Measurements from ENCODE around the gene CHID1. TPM values are rescaled to one million over a fixed set of nuclear protein-coding genes. Genes with fewer than 3 reads are reported as not detected.

CHID1 gene
- total and polyA plus RNA-seq, 2 experiments from 2014 or later: 54.1 to 67.3 TPM

DNA sequence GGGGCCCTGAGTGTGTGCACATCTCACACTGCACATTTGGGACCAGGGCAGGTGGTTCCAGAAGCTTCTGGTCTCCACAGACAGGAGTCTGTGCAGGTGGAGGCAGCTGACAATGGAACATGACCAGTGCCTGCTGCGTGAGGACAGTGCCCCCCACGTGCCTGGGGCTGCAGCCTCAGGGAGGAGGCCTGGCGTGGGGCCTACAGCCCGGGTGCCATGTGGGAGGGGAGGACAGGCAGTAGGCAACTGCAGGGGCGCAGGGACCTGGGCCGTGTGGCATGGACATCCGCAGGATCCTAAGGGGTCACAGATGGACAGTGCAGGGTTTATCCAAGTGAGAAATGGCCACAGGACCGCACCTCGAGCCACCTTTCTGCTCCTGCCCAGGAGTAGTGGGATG is 39.1 kb downstream of the CHID1 start:
- Mint-ChIP-seq H3K9me3 (no peaks in the 10 kb centered on the region), H3K36me3 (ENCODE audit: low read depth) (peaks cover 18% of the 10 kb centered on the region), H3K27me3 (ENCODE audit: insufficient read depth, low read depth, poor library complexity) (peaks cover 34% of the 10 kb centered on the region), H3K27ac (no peak overlapping the region), H3K4me1 (peaks cover 4% of the 10 kb centered on the region), H3K4me3 (no peak overlapping the region)
- no peak overlapping the region for H3K4me3 ChIP-seq
- H3K27ac ChIP-seq (ENCODE audit: low read depth): no peak overlapping the region
- no peaks in the 10 kb centered on the region for H3K79me2 ChIP-seq (replicated peaks; ENCODE audit: insufficient read depth)
- H2AFZ ChIP-seq: no peak overlapping the region
- TF ChIP-seq NANOG (IDR thresholded peaks at IDR 0.05; ENCODE audit: borderline replicate concordance) (no peak), CTCF (conservative IDR thresholded peaks at IDR 0.05; ENCODE audit: low read depth in 2 of 2) (no peak), JUNB (IDR thresholded peaks at IDR 0.05; ENCODE audit: unreplicated experiment) (no peak), POLR2AphosphoS5 (IDR thresholded peaks at IDR 0.05; ENCODE audit: low read depth) (no peak), EZH2phosphoT487 (IDR thresholded peaks at IDR 0.05; ENCODE audit: unreplicated experiment) (no peak), ZNF114 (CRISPR knock-in tag; IDR thresholded peaks at IDR 0.05) (no peak), EZH2 (IDR thresholded peaks at IDR 0.05; ENCODE audit: low read depth, unreplicated experiment) (no peak), CREB1 (CRISPR knock-in tag; IDR thresholded peaks at IDR 0.05; ENCODE audit: low read depth) (no peak), STAT1 (IDR thresholded peaks at IDR 0.05; ENCODE audit: unreplicated experiment) (no peak), ZNF462 (CRISPR knock-in tag; IDR thresholded peaks at IDR 0.05) (no peak), ZNF331 (CRISPR knock-in tag; IDR thresholded peaks at IDR 0.05; ENCODE audit: low read depth) (no peak)
- TF ChIP-seq, protein P1, sequence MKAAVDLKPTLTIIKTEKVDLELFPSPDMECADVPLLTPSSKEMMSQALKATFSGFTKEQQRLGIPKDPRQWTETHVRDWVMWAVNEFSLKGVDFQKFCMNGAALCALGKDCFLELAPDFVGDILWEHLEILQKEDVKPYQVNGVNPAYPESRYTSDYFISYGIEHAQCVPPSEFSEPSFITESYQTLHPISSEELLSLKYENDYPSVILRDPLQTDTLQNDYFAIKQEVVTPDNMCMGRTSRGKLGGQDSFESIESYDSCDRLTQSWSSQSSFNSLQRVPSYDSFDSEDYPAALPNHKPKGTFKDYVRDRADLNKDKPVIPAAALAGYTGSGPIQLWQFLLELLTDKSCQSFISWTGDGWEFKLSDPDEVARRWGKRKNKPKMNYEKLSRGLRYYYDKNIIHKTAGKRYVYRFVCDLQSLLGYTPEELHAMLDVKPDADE (IDR thresholded peaks at IDR 0.05): no peak
- TF ChIP-seq, protein P2, sequence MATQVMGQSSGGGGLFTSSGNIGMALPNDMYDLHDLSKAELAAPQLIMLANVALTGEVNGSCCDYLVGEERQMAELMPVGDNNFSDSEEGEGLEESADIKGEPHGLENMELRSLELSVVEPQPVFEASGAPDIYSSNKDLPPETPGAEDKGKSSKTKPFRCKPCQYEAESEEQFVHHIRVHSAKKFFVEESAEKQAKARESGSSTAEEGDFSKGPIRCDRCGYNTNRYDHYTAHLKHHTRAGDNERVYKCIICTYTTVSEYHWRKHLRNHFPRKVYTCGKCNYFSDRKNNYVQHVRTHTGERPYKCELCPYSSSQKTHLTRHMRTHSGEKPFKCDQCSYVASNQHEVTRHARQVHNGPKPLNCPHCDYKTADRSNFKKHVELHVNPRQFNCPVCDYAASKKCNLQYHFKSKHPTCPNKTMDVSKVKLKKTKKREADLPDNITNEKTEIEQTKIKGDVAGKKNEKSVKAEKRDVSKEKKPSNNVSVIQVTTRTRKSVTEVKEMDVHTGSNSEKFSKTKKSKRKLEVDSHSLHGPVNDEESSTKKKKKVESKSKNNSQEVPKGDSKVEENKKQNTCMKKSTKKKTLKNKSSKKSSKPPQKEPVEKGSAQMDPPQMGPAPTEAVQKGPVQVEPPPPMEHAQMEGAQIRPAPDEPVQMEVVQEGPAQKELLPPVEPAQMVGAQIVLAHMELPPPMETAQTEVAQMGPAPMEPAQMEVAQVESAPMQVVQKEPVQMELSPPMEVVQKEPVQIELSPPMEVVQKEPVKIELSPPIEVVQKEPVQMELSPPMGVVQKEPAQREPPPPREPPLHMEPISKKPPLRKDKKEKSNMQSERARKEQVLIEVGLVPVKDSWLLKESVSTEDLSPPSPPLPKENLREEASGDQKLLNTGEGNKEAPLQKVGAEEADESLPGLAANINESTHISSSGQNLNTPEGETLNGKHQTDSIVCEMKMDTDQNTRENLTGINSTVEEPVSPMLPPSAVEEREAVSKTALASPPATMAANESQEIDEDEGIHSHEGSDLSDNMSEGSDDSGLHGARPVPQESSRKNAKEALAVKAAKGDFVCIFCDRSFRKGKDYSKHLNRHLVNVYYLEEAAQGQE (IDR thresholded peaks at IDR 0.05; ENCODE audit: unreplicated experiment): no peak
- H3K9me2 ChIP-seq (ENCODE audit: insufficient read depth): no peaks in the 10 kb centered on the region
- peaks cover 10% of the 10 kb centered on the region for H4K20me1 ChIP-seq (replicated peaks; ENCODE audit: insufficient read depth)
- ATAC-seq (no peak), DNase-seq (ENCODE audit: low spot score) (no peak)
- H3K27me3 ChIP-seq (ENCODE audit: insufficient read depth): no peaks in the 10 kb centered on the region
- no peaks in the 10 kb centered on the region for H3K36me3 ChIP-seq (ENCODE audit: insufficient read depth)
- H3K4me1 ChIP-seq (ENCODE audit: insufficient read depth): no peaks in the 10 kb centered on the region; the same call in 1 of the 2 replicates
- no peak overlapping the region for H3K4me2 ChIP-seq
- peaks cover 19% of the 10 kb centered on the region for H3F3A ChIP-seq (replicated peaks; ENCODE audit: low read depth)

All from GM23338 (cell line).